HEK293 (cell line): ENCODE data around the gene ABCB11.

Experiments
- CTCF ChIA-PET: fragments of 350-600 bp; formaldehyde crosslinking; extraction: SDS; loops from one replicate; lab custom pipeline; 2021; ENCODE audit warnings: antibody characterized with exemption; lab: Yijun Ruan, JAX
- POLR2A ChIA-PET: fragments of 300-600 bp; formaldehyde crosslinking; extraction: SDS; loops from one replicate; lab custom pipeline; 2020; ENCODE audit warnings: antibody characterized with exemption, inconsistent platforms; lab: Yijun Ruan, JAX
- H3K27ac ChIP-seq: fragments of 200-500 bp; sonication (Bioruptor generic); 2 replicates; pipeline ENCODE4 v1.5.1; 2014; ENCODE audit warnings: low read depth, low read length, control low read depth, inconsistent platforms; ENCODE audit errors: extremely low read depth
- H3K36me3 ChIP-seq, 2 experiments: fragments of 200-500 bp in 1 of 2; sonication (Bioruptor generic) in 1 of 2; 1 replicate in 1 of 2; 2 replicates in 1 of 2; pipeline ENCODE4 v1.5.1; 2014 to 2017; ENCODE audit warnings: inconsistent platforms in 2 of 2, low read length in 2 of 2; ENCODE audit not compliant: control insufficient read depth in 2 of 2, insufficient read depth in 1 of 2
- H3K4me1 ChIP-seq: fragments of 200-500 bp; sonication (Bioruptor generic); 2 replicates; pipeline ENCODE4 v1.5.1; 2014; ENCODE audit warnings: mild to moderate bottlenecking, low read length, inconsistent platforms; ENCODE audit not compliant: control insufficient read depth, insufficient read depth
- H3K4me3 ChIP-seq: 2 replicates; pipeline ENCODE4 v1.5.1; 2011; ENCODE audit warnings: low read depth, mild to moderate bottlenecking, control low read depth, low read length, moderate library complexity
- H3K9me3 ChIP-seq: fragments of 200-500 bp; sonication (Bioruptor generic); 2 replicates; pipeline ENCODE4 v1.5.1; 2014; ENCODE audit warnings: low read depth, low read length, inconsistent platforms; ENCODE audit not compliant: control insufficient read depth, insufficient read depth
- GFI1B ChIP-seq: fragments of 450-650 bp; formaldehyde crosslinking; IDR thresholded peaks from 2 replicates; pipeline ENCODE4 v1.5.1; 2016; ENCODE audit warnings: missing biosample characterization, missing genetic modification characterization
- IKZF3 ChIP-seq: fragments of 450-650 bp; IDR thresholded peaks from 2 replicates; pipeline ENCODE4 v1.5.0; 2018; ENCODE audit warnings: missing biosample characterization, mild to moderate bottlenecking, missing genetic modification characterization, moderate library complexity
- MEIS1 ChIP-seq: sonication (generic); formaldehyde crosslinking; IDR thresholded peaks from 2 replicates; pipeline ENCODE4 v1.8.1; 2022; ENCODE audit warnings: missing genetic modification reagents, mild to moderate bottlenecking, borderline replicate concordance
- REPIN1 ChIP-seq: fragments of 450-650 bp; formaldehyde crosslinking; IDR thresholded peaks from 2 replicates; pipeline ENCODE4 v1.5.1; 2017; ENCODE audit warnings: missing biosample characterization, missing genetic modification characterization, low read depth
- ZEB2 ChIP-seq: fragments of 450-650 bp; formaldehyde crosslinking; IDR thresholded peaks from 2 replicates; pipeline ENCODE4 v1.5.1; 2016; ENCODE audit warnings: missing biosample characterization, missing genetic modification characterization
- ZNF140 ChIP-seq: fragments of 450-650 bp; formaldehyde crosslinking; IDR thresholded peaks from 2 replicates; pipeline ENCODE4 v1.5.1; 2016; ENCODE audit warnings: missing biosample characterization, missing genetic modification characterization
- ZNF146 ChIP-seq: fragments of 450-650 bp; formaldehyde crosslinking; IDR thresholded peaks from 2 replicates; pipeline ENCODE4 v1.5.1; 2016; ENCODE audit warnings: missing biosample characterization, missing genetic modification characterization
- ZNF157 ChIP-seq: fragments of 450-650 bp; formaldehyde crosslinking; IDR thresholded peaks from 2 replicates; pipeline ENCODE4 v1.5.1; 2016; ENCODE audit warnings: missing biosample characterization, missing genetic modification characterization
- ZNF169 ChIP-seq: fragments of 450-650 bp; formaldehyde crosslinking; IDR thresholded peaks from 2 replicates; pipeline ENCODE4 v1.5.1; 2016; ENCODE audit warnings: missing biosample characterization, missing genetic modification characterization
- ZNF175 ChIP-seq: fragments of 450-650 bp; formaldehyde crosslinking; IDR thresholded peaks from 2 replicates; pipeline ENCODE4 v1.5.1; 2016; ENCODE audit warnings: missing biosample characterization, missing genetic modification characterization
- ZNF2 ChIP-seq: fragments of 450-650 bp; formaldehyde crosslinking; IDR thresholded peaks from 2 replicates; pipeline ENCODE4 v1.5.1; 2016; ENCODE audit warnings: missing biosample characterization, missing genetic modification characterization
- ZNF221 ChIP-seq: fragments of 450-650 bp; formaldehyde crosslinking; IDR thresholded peaks from 2 replicates; pipeline ENCODE4 v1.5.1; 2017; ENCODE audit warnings: missing biosample characterization, missing genetic modification characterization, borderline replicate concordance
- ZNF266 ChIP-seq: fragments of 450-650 bp; formaldehyde crosslinking; IDR thresholded peaks from 2 replicates; pipeline ENCODE4 v1.5.1; 2016; ENCODE audit warnings: missing biosample characterization, missing genetic modification characterization, low read depth
- ZNF292 ChIP-seq: fragments of 450-650 bp; formaldehyde crosslinking; IDR thresholded peaks from 2 replicates; pipeline ENCODE4 v1.5.1; 2016; ENCODE audit warnings: low read depth, missing biosample characterization, missing genetic modification characterization, borderline replicate concordance
- ZNF341 ChIP-seq: fragments of 450-650 bp; formaldehyde crosslinking; IDR thresholded peaks from 2 replicates; pipeline ENCODE4; 2016; ENCODE audit warnings: low read depth, missing biosample characterization, missing genetic modification characterization
- ZNF366 ChIP-seq: fragments of 450-650 bp; formaldehyde crosslinking; conservative IDR thresholded peaks from 2 replicates; pipeline ENCODE4 v1.5.1; 2016; ENCODE audit warnings: missing biosample characterization, missing genetic modification characterization
- ZNF48 ChIP-seq: fragments of 450-650 bp; formaldehyde crosslinking; IDR thresholded peaks from 2 replicates; pipeline ENCODE4 v1.5.1; 2016; ENCODE audit warnings: missing biosample characterization, missing genetic modification characterization
- ZNF549 ChIP-seq: fragments of 450-650 bp; IDR thresholded peaks from 2 replicates; pipeline ENCODE4 v1.5.1; 2018; ENCODE audit warnings: missing biosample characterization, missing genetic modification characterization, mild to moderate bottlenecking, inconsistent platforms, moderate library complexity
- ZNF585B ChIP-seq: fragments of 450-650 bp; formaldehyde crosslinking; IDR thresholded peaks from 2 replicates; pipeline ENCODE4 v1.5.1; 2016; ENCODE audit warnings: missing biosample characterization, missing genetic modification characterization
- ZNF654 ChIP-seq: fragments of 450-650 bp; formaldehyde crosslinking; IDR thresholded peaks from 2 replicates; pipeline ENCODE4 v1.5.1; 2016; ENCODE audit warnings: low read depth, missing biosample characterization, missing genetic modification characterization
- ZNF660 ChIP-seq: fragments of 450-650 bp; IDR thresholded peaks from 2 replicates; pipeline ENCODE4 v1.5.1; 2018; ENCODE audit warnings: missing biosample characterization, mild to moderate bottlenecking, missing genetic modification characterization
- ZNF664 ChIP-seq: fragments of 450-650 bp; formaldehyde crosslinking; IDR thresholded peaks from 2 replicates; pipeline ENCODE4 v1.5.1; 2016; ENCODE audit warnings: missing biosample characterization, missing genetic modification characterization
- TF ChIP-seq, protein P1 (sequence below): fragments of 450-650 bp; formaldehyde crosslinking; IDR thresholded peaks from 2 replicates; pipeline ENCODE4 v1.5.1; 2016; ENCODE audit warnings: missing biosample characterization, missing genetic modification characterization
- TF ChIP-seq, protein P2 (sequence below): fragments of 450-650 bp; IDR thresholded peaks from 2 replicates; pipeline ENCODE4 v1.5.1; 2018; ENCODE audit warnings: missing biosample characterization, mild to moderate bottlenecking, missing genetic modification characterization
- TF ChIP-seq, protein P3 (sequence below): fragments of 450-650 bp; formaldehyde crosslinking; IDR thresholded peaks from 2 replicates; pipeline ENCODE4 v1.5.1; 2016; ENCODE audit warnings: missing biosample characterization, missing genetic modification characterization

The ABCB11 gene

DNA sequence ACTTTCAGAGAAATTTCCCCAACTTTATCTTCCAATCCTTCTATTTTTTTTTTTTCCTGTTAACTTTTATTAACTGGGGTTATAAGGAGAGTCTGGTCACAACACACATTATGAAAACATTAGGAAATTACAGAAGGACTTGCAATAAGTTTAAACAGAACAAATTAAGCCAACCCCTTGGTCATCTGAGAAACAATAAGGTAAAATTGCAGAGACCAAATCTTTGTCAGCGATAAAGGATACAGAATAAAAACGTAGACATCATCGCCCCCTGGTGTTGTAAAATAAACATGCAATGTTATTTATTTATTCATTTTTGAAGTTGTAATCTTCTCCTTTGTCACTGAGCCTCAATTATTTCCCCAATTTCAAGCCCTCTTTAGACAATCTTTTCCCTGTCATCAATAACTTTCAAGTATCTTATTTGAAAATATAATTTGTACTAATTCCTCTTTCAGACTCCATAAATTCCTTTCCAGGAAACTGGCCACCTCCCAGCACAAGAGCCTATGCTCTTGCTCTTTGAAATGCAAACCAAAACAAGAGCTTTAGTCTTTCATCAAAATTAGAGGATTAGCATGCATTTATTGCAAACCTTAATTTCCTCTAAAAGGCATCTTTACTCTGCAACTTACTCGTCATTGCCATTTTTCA lies 110.5 kb downstream of the ABCB11 start:
- Histone ChIP-seq H3K9me3 (no peaks in the 10 kb centered on the region), H3K4me1 (no peaks in the 10 kb centered on the region), H3K27ac (no peak overlapping the region), H3K36me3 (no peaks in the 10 kb centered on the region), H3K4me3 (no peak overlapping the region)
- TF ChIP-seq, protein P1, sequence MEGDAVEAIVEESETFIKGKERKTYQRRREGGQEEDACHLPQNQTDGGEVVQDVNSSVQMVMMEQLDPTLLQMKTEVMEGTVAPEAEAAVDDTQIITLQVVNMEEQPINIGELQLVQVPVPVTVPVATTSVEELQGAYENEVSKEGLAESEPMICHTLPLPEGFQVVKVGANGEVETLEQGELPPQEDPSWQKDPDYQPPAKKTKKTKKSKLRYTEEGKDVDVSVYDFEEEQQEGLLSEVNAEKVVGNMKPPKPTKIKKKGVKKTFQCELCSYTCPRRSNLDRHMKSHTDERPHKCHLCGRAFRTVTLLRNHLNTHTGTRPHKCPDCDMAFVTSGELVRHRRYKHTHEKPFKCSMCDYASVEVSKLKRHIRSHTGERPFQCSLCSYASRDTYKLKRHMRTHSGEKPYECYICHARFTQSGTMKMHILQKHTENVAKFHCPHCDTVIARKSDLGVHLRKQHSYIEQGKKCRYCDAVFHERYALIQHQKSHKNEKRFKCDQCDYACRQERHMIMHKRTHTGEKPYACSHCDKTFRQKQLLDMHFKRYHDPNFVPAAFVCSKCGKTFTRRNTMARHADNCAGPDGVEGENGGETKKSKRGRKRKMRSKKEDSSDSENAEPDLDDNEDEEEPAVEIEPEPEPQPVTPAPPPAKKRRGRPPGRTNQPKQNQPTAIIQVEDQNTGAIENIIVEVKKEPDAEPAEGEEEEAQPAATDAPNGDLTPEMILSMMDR (tag by site-specific recombination) = peak; percentile 28; the same call in 1 of the 2 replicates
- TF ChIP-seq ZNF266 (tag by site-specific recombination) (no peak), ZNF2 (tag by site-specific recombination) (0 out of 2 replicates have a peak, but pooled peaks have one; percentile 34), IKZF3 (tag by site-specific recombination) (no peak), ZNF660 (tag by site-specific recombination) (peak; percentile 14; the same call in 1 of the 2 replicates), ZNF654 (tag by site-specific recombination) (peak; percentile 49)
- CTCF ChIA-PET = interaction anchor here (0.6 to 4.9 kb wide), 27 partner anchors 9 to 787 kb away, joined by 3 to 55 read pairs (median 3); no protein-coding TSS in a partner anchor
- POLR2A ChIA-PET = no interaction called here

DNA sequence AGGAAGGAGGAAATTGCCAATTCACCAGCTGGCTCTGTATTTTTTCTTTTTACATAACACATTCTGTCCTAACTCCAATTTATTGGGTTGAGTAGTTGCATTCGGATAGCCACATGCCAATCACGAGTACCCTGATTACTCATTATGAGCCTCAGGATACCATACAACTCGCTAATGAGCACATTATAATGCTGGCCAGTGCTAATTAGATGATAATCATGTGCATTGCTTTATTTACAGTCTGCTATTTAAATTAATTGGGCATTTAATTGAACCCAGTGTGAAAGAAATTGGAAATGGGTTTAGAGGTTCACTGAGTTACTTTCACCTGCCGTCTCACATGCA lies 114.8 kb downstream of the ABCB11 start:
- H3K36me3 ChIP-seq = no peaks in the 10 kb centered on the region
- CTCF ChIA-PET = no interaction called here
- no peak overlapping the region for H3K4me3 ChIP-seq
- H3K27ac ChIP-seq = no peak overlapping the region
- TF ChIP-seq ZNF585B (tag by site-specific recombination) = no peak
- TF ChIP-seq MEIS1 (CRISPR knock-in tag) = no peak
- TF ChIP-seq ZNF664 (tag by site-specific recombination) = no peak
- TF ChIP-seq, protein P2, sequence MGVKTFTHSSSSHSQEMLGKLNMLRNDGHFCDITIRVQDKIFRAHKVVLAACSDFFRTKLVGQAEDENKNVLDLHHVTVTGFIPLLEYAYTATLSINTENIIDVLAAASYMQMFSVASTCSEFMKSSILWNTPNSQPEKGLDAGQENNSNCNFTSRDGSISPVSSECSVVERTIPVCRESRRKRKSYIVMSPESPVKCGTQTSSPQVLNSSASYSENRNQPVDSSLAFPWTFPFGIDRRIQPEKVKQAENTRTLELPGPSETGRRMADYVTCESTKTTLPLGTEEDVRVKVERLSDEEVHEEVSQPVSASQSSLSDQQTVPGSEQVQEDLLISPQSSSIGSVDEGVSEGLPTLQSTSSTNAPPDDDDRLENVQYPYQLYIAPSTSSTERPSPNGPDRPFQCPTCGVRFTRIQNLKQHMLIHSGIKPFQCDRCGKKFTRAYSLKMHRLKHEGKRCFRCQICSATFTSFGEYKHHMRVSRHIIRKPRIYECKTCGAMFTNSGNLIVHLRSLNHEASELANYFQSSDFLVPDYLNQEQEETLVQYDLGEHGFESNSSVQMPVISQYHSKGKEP (tag by site-specific recombination) = no peak
- TF ChIP-seq ZEB2 = no peak
- TF ChIP-seq ZNF366 (tag by site-specific recombination) = no peak
- no peak for TF ChIP-seq ZNF549 (tag by site-specific recombination)
- TF ChIP-seq ZNF221 (tag by site-specific recombination) = no peak
- no peak for TF ChIP-seq ZNF175 (tag by site-specific recombination)
- no peak for TF ChIP-seq ZNF292 (tag by site-specific recombination)
- TF ChIP-seq REPIN1 (tag by site-specific recombination) = no peak
- TF ChIP-seq, protein P3, sequence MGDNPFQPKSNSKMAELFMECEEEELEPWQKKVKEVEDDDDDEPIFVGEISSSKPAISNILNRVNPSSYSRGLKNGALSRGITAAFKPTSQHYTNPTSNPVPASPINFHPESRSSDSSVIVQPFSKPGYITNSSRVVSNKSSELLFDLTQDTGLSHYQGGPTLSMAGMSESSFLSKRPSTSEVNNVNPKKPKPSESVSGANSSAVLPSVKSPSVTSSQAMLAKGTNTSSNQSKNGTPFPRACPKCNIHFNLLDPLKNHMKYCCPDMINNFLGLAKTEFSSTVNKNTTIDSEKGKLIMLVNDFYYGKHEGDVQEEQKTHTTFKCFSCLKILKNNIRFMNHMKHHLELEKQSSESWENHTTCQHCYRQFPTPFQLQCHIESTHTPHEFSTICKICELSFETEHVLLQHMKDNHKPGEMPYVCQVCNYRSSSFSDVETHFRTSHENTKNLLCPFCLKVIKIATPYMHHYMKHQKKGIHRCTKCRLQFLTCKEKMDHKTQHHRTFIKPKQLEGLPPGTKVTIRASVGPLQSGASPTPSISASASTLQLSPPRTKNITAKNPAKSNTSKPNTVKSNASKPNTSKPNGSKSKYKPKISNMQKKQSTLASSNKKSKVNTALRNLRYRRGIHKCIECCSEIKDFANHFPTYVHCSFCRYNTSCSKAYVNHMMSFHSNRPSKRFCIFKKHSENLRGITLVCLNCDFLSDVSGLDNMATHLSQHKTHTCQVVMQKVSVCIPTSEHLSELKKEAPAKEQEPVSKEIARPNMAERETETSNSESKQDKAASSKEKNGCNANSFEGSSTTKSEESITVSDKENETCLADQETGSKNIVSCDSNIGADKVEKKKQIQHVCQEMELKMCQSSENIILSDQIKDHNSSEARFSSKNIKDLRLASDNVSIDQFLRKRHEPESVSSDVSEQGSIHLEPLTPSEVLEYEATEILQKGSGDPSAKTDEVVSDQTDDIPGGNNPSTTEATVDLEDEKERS (tag by site-specific recombination) = no peak
- no peak for TF ChIP-seq ZNF146 (tag by site-specific recombination)
- TF ChIP-seq GFI1B (tag by site-specific recombination) = no peak
- TF ChIP-seq ZNF341 (tag by site-specific recombination) = no peak
- TF ChIP-seq ZNF169 (tag by site-specific recombination) = no peak
- TF ChIP-seq ZNF48 = no peak
- no peak for TF ChIP-seq ZNF140 (tag by site-specific recombination)
- no peak for TF ChIP-seq ZNF157
- TF ChIP-seq, all 188 proteins: peak for 0
- Histone ChIP-seq H3K9me3 (no peaks in the 10 kb centered on the region), H3K4me1 (no peaks in the 10 kb centered on the region)
- POLR2A ChIA-PET = no interaction called here
